ENCODE results near the gene SRRM4. TPM values are rescaled to one million over a fixed set of nuclear protein-coding genes. Genes with fewer than 3 reads are reported as not detected.

SRRM4 gene
- total and polyA plus RNA-seq, 10 of the 15 experiments (the other 5 are each of a cell fraction or from before 2014, with no cell fraction given): under 0.01 to 0.01 TPM; not detected in 8

DNA sequence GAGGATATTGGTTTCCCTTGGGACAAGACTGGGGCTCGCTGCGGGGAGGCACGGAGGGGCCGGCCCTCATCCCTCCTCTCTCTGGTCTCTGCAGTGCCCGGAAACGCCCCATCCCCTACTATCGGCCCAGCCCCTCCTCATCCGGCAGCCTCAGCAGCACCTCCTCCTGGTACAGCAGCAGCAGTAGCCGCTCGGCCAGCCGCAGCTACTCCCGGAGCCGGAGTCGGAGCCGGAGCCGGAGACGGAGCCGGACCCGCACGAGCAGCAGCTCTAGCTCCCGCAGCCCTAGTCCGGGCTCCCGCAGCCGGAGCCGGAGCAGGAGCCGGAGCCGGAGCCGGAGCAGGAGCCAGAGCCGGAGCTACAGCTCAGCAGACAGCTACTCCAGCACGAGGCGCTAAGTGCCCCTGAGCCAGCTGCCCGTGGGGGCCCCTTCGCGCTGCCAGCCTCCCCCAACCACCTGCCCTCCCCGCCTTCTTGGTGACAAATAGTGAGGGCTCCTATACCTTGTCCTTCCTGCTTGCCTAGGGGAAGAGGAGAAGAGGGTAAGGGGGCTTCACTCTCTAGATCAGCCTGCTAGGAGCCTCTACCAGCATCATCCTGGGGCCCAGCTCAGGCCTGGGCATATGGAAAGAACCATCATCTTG lies 175.2 kb downstream of the SRRM4 start (continued):
- TF ChIP-seq, protein P1, sequence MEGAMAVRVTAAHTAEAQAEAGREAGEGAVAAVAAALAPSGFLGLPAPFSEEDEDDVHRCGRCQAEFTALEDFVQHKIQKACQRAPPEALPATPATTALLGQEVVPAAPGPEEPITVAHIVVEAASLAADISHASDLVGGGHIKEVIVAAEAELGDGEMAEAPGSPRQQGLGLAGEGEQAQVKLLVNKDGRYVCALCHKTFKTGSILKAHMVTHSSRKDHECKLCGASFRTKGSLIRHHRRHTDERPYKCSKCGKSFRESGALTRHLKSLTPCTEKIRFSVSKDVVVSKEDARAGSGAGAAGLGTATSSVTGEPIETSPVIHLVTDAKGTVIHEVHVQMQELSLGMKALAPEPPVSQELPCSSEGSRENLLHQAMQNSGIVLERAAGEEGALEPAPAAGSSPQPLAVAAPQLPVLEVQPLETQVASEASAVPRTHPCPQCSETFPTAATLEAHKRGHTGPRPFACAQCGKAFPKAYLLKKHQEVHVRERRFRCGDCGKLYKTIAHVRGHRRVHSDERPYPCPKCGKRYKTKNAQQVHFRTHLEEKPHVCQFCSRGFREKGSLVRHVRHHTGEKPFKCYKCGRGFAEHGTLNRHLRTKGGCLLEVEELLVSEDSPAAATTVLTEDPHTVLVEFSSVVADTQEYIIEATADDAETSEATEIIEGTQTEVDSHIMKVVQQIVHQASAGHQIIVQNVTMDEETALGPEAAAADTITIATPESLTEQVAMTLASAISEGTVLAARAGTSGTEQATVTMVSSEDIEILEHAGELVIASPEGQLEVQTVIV (IDR thresholded peaks at IDR 0.05; ENCODE audit: borderline replicate concordance, partially characterized antibody): no peak
- no peak for TF ChIP-seq MEF2A (IDR thresholded peaks at IDR 0.05; ENCODE audit: insufficient read depth, low read depth, low read length)

DNA sequence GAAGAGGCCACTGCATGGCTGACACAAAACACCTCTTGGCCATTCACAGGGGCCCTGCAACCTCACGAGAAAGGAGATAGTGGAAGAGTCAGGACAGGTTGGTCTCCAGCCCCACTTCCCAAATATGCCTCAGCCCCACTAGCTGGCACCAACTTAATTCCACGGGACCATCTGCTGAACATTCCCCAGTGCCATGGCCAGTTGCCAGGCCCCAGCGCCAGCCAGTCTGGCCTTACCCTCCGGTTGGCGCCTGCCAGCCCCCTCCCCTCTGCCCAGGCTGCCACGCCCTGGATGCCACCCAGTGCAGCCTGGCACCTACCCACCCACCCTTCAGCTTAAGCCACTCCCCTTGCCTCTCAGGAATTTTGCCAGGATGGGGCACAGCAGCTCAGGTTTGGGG lies 176.2 kb downstream of the SRRM4 start:
- BruUV-seq (replicated peaks): no TSS peak
- intact Hi-C loops (cut with micrococcal nuclease; ENCODE audit: unreplicated experiment) (no loop called here), in situ Hi-C loops (cut with MboI) (no loop called here)
- Histone ChIP-seq H3K4me3 (no peak overlapping the region), H3K36me3 (ENCODE audit: control insufficient read depth in 2 of 2, insufficient read depth in 2 of 2, low read length in 1 of 2) (no peaks in the 10 kb centered on the region), H3K4me1 (ENCODE audit: control insufficient read depth, insufficient read depth, low read length) (no peaks in the 10 kb centered on the region), H4K20me1 (ENCODE audit: control insufficient read depth, insufficient read depth) (no peaks in the 10 kb centered on the region), H3K4me2 (ENCODE audit: control insufficient read depth, insufficient read depth) (no peak overlapping the region), H3K9me3 (replicated peaks; ENCODE audit: control insufficient read depth, insufficient read depth, low read length) (no peaks in the 10 kb centered on the region), H3K9ac (ENCODE audit: control insufficient read depth, insufficient read depth, low read length) (no peak overlapping the region), H3K79me2 (ENCODE audit: control insufficient read depth, insufficient read depth, low read length) (no peaks in the 10 kb centered on the region), H2AFZ (ENCODE audit: control insufficient read depth, low read depth, low read length) (no peak overlapping the region), H3K27ac (ENCODE audit: control insufficient read depth, insufficient read depth) (no peak overlapping the region), H3K27me3 (replicated peaks in 1 of 2; ENCODE audit: control insufficient read depth in 2 of 2, insufficient read depth in 2 of 2, low read length in 1 of 2) (no peaks in the 10 kb centered on the region)
- ChIA-PET SMC1A (ENCODE audit: uncharacterized antibody, unreplicated experiment) (no interaction called here), CTCF (no interaction called here), POLR2A (no interaction called here), RAD21 (ENCODE audit: unreplicated experiment) (no interaction called here)
- ATAC-seq (no peak), FAIRE-seq (no peak), DNase-seq (ENCODE audit: low read depth, low spot score) (no peak)
- 38% methylated on average over 6 of the region's 6 CpGs for WGBS (ENCODE audit: insufficient coverage, insufficient replicate concordance, low lambda C conversion rate, missing lambda C conversion rate)
- TF ChIP-seq, protein P2, sequence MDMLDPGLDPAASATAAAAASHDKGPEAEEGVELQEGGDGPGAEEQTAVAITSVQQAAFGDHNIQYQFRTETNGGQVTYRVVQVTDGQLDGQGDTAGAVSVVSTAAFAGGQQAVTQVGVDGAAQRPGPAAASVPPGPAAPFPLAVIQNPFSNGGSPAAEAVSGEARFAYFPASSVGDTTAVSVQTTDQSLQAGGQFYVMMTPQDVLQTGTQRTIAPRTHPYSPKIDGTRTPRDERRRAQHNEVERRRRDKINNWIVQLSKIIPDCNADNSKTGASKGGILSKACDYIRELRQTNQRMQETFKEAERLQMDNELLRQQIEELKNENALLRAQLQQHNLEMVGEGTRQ (IDR thresholded peaks at IDR 0.05; ENCODE audit: borderline replicate concordance, low read depth, low read length): no peak
- TF ChIP-seq, protein P3, sequence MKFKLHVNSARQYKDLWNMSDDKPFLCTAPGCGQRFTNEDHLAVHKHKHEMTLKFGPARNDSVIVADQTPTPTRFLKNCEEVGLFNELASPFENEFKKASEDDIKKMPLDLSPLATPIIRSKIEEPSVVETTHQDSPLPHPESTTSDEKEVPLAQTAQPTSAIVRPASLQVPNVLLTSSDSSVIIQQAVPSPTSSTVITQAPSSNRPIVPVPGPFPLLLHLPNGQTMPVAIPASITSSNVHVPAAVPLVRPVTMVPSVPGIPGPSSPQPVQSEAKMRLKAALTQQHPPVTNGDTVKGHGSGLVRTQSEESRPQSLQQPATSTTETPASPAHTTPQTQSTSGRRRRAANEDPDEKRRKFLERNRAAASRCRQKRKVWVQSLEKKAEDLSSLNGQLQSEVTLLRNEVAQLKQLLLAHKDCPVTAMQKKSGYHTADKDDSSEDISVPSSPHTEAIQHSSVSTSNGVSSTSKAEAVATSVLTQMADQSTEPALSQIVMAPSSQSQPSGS (IDR thresholded peaks at IDR 0.05; ENCODE audit: low read length): no peak
- TF ChIP-seq RUNX3 (IDR thresholded peaks at IDR 0.05; ENCODE audit: low read length): no peak
- no peak for TF ChIP-seq CREM (IDR thresholded peaks at IDR 0.05; ENCODE audit: low read depth)
- TF ChIP-seq, protein P4, sequence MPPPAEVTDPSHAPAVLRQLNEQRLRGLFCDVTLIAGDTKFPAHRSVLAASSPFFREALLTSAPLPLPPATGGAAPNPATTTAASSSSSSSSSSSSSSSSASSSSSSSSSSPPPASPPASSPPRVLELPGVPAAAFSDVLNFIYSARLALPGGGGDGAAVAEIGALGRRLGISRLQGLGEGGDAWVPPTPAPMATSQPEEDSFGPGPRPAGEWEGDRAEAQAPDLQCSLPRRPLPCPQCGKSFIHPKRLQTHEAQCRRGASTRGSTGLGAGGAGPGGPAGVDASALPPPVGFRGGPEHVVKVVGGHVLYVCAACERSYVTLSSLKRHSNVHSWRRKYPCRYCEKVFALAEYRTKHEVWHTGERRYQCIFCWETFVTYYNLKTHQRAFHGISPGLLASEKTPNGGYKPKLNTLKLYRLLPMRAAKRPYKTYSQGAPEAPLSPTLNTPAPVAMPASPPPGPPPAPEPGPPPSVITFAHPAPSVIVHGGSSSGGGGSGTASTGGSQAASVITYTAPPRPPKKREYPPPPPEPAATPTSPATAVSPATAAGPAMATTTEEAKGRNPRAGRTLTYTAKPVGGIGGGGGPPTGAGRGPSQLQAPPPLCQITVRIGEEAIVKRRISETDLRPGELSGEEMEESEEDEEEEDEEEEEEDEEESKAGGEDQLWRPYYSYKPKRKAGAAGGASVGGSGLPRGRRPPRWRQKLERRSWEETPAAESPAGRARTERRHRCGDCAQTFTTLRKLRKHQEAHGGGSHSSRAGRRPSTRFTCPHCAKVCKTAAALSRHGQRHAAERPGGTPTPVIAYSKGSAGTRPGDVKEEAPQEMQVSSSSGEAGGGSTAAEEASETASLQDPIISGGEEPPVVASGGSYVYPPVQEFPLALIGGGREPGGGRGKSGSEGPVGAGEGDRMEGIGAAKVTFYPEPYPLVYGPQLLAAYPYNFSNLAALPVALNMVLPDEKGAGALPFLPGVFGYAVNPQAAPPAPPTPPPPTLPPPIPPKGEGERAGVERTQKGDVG (CRISPR knock-in tag; IDR thresholded peaks at IDR 0.05): no peak
- no peak for TF ChIP-seq MYC (IDR thresholded peaks at IDR 0.05; ENCODE audit: insufficient read depth, insufficient read length, insufficient replicate concordance, low read length, severe bottlenecking)
- TF ChIP-seq RFX5 (IDR thresholded peaks at IDR 0.05; ENCODE audit: low read depth, low read length): no peak
- TF ChIP-seq, protein P5, sequence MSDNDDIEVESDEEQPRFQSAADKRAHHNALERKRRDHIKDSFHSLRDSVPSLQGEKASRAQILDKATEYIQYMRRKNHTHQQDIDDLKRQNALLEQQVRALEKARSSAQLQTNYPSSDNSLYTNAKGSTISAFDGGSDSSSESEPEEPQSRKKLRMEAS (IDR thresholded peaks at IDR 0.05; ENCODE audit: low read depth, low read length): no peak
- TF ChIP-seq SRF (IDR thresholded peaks at IDR 0.05; ENCODE audit: low read depth in 2 of 2, low read length in 2 of 2): no peak
- no peak for TF ChIP-seq POLR2AphosphoS5 (IDR thresholded peaks at IDR 0.05; ENCODE audit: low read length)
